ENCODE results near the gene PITPNM1. TPM values are rescaled to one million over a fixed set of nuclear protein-coding genes. Genes with fewer than 3 reads are reported as not detected.

Gene PITPNM1
- total and polyA plus RNA-seq, 2 of the 13 experiments (the other 11 are each of a cell fraction or from before 2014, with no cell fraction given) = 8.2 to 8.5 TPM

GRCh38 chr11:67542971-67543370, 37.8 kb upstream of the PITPNM1 start:
- H3K36me3 ChIP-seq (replicated peaks in 1 of 2; ENCODE audit: control insufficient read depth in 1 of 2, insufficient read depth in 2 of 2, low read length in 2 of 2) = no peaks in the 10 kb centered on the region

DNA sequence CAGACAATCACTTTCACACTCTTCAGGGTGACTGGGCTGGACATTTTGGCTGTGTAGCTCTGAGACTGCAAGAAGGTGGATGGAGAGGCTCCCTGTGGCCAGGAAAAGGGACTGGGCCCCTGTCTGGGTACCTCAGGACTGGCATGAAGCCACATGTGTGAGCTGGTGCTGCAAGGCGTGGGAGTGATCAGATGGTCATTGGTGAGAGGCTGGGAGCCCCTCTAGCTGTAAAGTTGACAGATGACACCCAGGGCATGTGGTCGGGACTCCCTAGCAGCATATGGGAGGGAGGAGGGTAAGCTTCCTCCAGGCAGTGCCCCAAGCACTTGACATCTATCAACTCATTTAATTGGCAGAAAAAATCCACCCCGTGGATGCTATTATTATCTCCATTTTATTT, 37.0 kb upstream of the PITPNM1 start:
- in situ Hi-C loops (cut with HindIII; ENCODE audit: extremely low pct_ligation_motif_present, low pct_unique_long_range_greater_than_20kb) (no loop called here), intact Hi-C loops (cut with micrococcal nuclease; ENCODE audit: unreplicated experiment) (no loop called here)
- WGBS (ENCODE audit: low lambda C conversion rate) = 29% methylated on average over 2 of the region's 3 CpGs
- Histone ChIP-seq H4K20me1 (ENCODE audit: insufficient read depth, low read length) (no peaks in the 10 kb centered on the region), H3K79me2 (ENCODE audit: insufficient read depth, low read length) (no peaks in the 10 kb centered on the region), H3K9me3 (ENCODE audit: low read length) (no peaks in the 10 kb centered on the region), H2AFZ (ENCODE audit: low read length) (no peak overlapping the region), H3K4me1 (ENCODE audit: insufficient read depth, low read length) (peaks cover 47% of the 10 kb centered on the region), H3K27ac (ENCODE audit: extremely low read length, insufficient read depth, low read length) (no peak overlapping the region), H3K4me3 (replicated peaks in 1 of 3; ENCODE audit: insufficient read depth in 1 of 3, low read depth in 2 of 3, low read length in 3 of 3) (no peak overlapping the region), H3K36me3 (replicated peaks in 1 of 2; ENCODE audit: control insufficient read depth in 1 of 2, insufficient read depth in 2 of 2, low read length in 2 of 2) (no peaks in the 10 kb centered on the region), H3K4me2 (ENCODE audit: low read depth, low read length) (no peak overlapping the region), H3K27me3 (ENCODE audit: control insufficient read depth in 1 of 2, insufficient read depth in 2 of 2, low read length in 2 of 2) (no peaks in the 10 kb centered on the region), H3K9ac (ENCODE audit: insufficient read depth, low read depth, low read length) (no peak overlapping the region)
- POLR2A ChIA-PET = no interaction called here
- ATAC-seq (no peak), FAIRE-seq (no peak), DNase-seq (ENCODE audit: low spot score) (no peak)
- no TSS peak for BruUV-seq (replicated peaks)
- CTCF ChIA-PET (ENCODE audit: low intra/inter-chr PET ratio, low total read pairs) = no interaction called here
- TF ChIP-seq ZNF552 (CRISPR knock-in tag; IDR thresholded peaks at IDR 0.05; ENCODE audit: borderline replicate concordance) = no peak
- TF ChIP-seq SOX5 (CRISPR knock-in tag; IDR thresholded peaks at IDR 0.05; ENCODE audit: borderline replicate concordance) = no peak
- no peak for TF ChIP-seq ARHGAP35 (CRISPR knock-in tag; IDR thresholded peaks at IDR 0.05; ENCODE audit: borderline replicate concordance)
- no peak for TF ChIP-seq LCORL (IDR thresholded peaks at IDR 0.05)
- no peak for TF ChIP-seq LCORL (CRISPR knock-in tag; IDR thresholded peaks at IDR 0.05)
- no peak for TF ChIP-seq ZNF614 (CRISPR knock-in tag; IDR thresholded peaks at IDR 0.05; ENCODE audit: borderline replicate concordance)
- TF ChIP-seq, protein P1, sequence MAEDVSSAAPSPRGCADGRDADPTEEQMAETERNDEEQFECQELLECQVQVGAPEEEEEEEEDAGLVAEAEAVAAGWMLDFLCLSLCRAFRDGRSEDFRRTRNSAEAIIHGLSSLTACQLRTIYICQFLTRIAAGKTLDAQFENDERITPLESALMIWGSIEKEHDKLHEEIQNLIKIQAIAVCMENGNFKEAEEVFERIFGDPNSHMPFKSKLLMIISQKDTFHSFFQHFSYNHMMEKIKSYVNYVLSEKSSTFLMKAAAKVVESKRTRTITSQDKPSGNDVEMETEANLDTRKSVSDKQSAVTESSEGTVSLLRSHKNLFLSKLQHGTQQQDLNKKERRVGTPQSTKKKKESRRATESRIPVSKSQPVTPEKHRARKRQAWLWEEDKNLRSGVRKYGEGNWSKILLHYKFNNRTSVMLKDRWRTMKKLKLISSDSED (CRISPR knock-in tag; IDR thresholded peaks at IDR 0.05) = no peak
- no peak for TF ChIP-seq GATAD1 (CRISPR knock-in tag; IDR thresholded peaks at IDR 0.05)
- TF ChIP-seq, protein P2, sequence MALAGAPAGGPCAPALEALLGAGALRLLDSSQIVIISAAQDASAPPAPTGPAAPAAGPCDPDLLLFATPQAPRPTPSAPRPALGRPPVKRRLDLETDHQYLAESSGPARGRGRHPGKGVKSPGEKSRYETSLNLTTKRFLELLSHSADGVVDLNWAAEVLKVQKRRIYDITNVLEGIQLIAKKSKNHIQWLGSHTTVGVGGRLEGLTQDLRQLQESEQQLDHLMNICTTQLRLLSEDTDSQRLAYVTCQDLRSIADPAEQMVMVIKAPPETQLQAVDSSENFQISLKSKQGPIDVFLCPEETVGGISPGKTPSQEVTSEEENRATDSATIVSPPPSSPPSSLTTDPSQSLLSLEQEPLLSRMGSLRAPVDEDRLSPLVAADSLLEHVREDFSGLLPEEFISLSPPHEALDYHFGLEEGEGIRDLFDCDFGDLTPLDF (CRISPR knock-in tag; IDR thresholded peaks at IDR 0.05) = no peak
- no peak for TF ChIP-seq ZSCAN20 (CRISPR knock-in tag; IDR thresholded peaks at IDR 0.05; ENCODE audit: borderline replicate concordance)
- TF ChIP-seq ZNF781 (CRISPR knock-in tag; IDR thresholded peaks at IDR 0.05; ENCODE audit: borderline replicate concordance, not compliant biosample characterization) = no peak
- no peak for TF ChIP-seq ZNF234 (CRISPR knock-in tag; conservative IDR thresholded peaks at IDR 0.05)
- TF ChIP-seq MXD4 (CRISPR knock-in tag; IDR thresholded peaks at IDR 0.05) = no peak
- TF ChIP-seq, protein P3, sequence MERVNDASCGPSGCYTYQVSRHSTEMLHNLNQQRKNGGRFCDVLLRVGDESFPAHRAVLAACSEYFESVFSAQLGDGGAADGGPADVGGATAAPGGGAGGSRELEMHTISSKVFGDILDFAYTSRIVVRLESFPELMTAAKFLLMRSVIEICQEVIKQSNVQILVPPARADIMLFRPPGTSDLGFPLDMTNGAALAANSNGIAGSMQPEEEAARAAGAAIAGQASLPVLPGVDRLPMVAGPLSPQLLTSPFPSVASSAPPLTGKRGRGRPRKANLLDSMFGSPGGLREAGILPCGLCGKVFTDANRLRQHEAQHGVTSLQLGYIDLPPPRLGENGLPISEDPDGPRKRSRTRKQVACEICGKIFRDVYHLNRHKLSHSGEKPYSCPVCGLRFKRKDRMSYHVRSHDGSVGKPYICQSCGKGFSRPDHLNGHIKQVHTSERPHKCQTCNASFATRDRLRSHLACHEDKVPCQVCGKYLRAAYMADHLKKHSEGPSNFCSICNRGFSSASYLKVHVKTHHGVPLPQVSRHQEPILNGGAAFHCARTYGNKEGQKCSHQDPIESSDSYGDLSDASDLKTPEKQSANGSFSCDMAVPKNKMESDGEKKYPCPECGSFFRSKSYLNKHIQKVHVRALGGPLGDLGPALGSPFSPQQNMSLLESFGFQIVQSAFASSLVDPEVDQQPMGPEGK (CRISPR knock-in tag; IDR thresholded peaks at IDR 0.05) = no peak

More at GRCh38 chr11:67542971-67543370, 37.8 kb upstream of the PITPNM1 start:
- ATAC-seq = no peak
- H3K27ac ChIP-seq (ENCODE audit: extremely low read length, insufficient read depth, low read length) = no peak overlapping the region
- H3K4me2 ChIP-seq (ENCODE audit: low read depth, low read length) = 0 out of 2 replicates have a peak overlapping the region, but pooled peaks have one; percentile 5
- H3K27me3 ChIP-seq (ENCODE audit: control insufficient read depth in 1 of 2, insufficient read depth in 2 of 2, low read length in 2 of 2) = no peaks in the 10 kb centered on the region
- H3K79me2 ChIP-seq (ENCODE audit: insufficient read depth, low read length) = no peaks in the 10 kb centered on the region
- intact Hi-C loops (cut with micrococcal nuclease; ENCODE audit: unreplicated experiment) (no loop called here), in situ Hi-C loops (cut with HindIII; ENCODE audit: extremely low pct_ligation_motif_present, low pct_unique_long_range_greater_than_20kb) (no loop called here)
- H3K9me3 ChIP-seq (ENCODE audit: low read length) = no peaks in the 10 kb centered on the region
- no peak overlapping the region for H3K4me3 ChIP-seq (replicated peaks in 1 of 3; ENCODE audit: insufficient read depth in 1 of 3, low read depth in 2 of 3, low read length in 3 of 3)
- DNase-seq (ENCODE audit: low spot score) = no peak
- no peak overlapping the region for H2AFZ ChIP-seq (ENCODE audit: low read length)
- WGBS (ENCODE audit: low lambda C conversion rate) = 20% methylated on average over 7 of the region's 7 CpGs
- no peak overlapping the region for H3K9ac ChIP-seq (ENCODE audit: insufficient read depth, low read depth, low read length)
- FAIRE-seq = no peak
- ChIA-PET CTCF (ENCODE audit: low intra/inter-chr PET ratio, low total read pairs) (no interaction called here), POLR2A (no interaction called here)
- no peaks in the 10 kb centered on the region for H4K20me1 ChIP-seq (ENCODE audit: insufficient read depth, low read length)
- BruUV-seq (replicated peaks) = no TSS peak
- peaks cover 47% of the 10 kb centered on the region for H3K4me1 ChIP-seq (ENCODE audit: insufficient read depth, low read length)
- TF ChIP-seq CBX5 (CRISPR knock-in tag; IDR thresholded peaks at IDR 0.05; ENCODE audit: borderline replicate concordance) (no peak), GATA4 (IDR thresholded peaks at IDR 0.05; ENCODE audit: borderline replicate concordance, low read depth) (no peak), KDM3A (CRISPR knock-in tag; IDR thresholded peaks at IDR 0.05; ENCODE audit: low read depth) (no peak)

Data from HepG2 (cell line).